HG03139 (cell line): Measurements from ENCODE around the gene SSX4B.
"Not testable (repeated sequence)": the region's sequence is repeated elsewhere in the genome, so short reads cannot be mapped to it uniquely, and the experiment has no call there.

Experiments used
- ATAC-seq: cut with Tn5 transposase; IDR thresholded peaks from one replicate; pipeline ENCODE4 v1.9.1; 2021; ENCODE audit not compliant: unreplicated experiment

SSX4B gene

GRCh38 chrX:48356315-48357094, 55.3 kb downstream of the SSX4B start, which contains the start of gene SSX3:
TSS of gene SSX3 (minus strand) at chrX:48356703. CDS start at chrX:48355249, 1,454 bp downstream.
- not testable (repeated sequence) for ATAC-seq
